Brain pericyte (primary cell): Measurements from ENCODE around the gene RNF130.

Source experiments
- DNase-seq: peaks from one replicate; pipeline ENCODE4 v3.0.0-alpha.2; 2012; ENCODE audit warnings: low read depth, low spot score

RNF130 gene

DNA sequence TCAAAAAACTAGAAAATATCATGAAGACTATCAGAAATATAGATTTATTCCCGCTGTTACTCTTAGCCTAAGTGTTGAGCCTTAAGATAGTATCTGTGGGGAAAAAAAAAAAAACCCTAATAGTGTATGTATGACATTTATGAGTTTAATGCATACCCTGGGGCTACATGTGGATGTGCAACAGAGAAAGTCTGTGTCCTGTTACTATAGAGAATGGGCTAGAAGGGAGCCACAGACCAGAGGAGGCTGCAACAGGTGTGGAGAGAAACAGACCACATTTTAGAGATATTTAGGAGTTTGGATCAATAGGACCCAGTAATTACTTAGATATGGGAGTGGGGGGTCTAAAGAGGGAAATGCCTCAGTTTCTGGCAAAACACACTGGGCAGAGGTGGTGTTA is 15.4 kb downstream of the RNF130 start:
- DNase-seq, result no peak

DNA sequence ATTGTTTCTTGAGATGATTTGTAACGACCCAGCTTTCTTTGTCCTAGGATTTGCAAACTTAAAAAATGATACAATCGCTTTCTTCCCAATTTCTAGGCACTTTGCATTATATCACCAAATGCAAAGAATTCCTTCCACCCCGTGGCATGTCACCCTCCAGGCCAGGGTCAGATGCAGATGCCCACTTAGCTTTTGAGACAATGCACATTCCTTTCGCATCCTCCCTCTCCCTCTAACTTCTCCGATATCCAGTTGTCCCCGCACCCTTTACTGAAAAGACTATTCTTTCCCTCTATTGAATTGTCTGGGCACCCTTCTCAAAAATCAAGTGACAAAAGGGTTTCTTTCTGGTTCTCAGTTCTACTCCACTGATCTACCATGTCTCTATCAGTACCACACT is 17.3 kb downstream of the RNF130 start:
- DNase-seq, result no peak

DNA sequence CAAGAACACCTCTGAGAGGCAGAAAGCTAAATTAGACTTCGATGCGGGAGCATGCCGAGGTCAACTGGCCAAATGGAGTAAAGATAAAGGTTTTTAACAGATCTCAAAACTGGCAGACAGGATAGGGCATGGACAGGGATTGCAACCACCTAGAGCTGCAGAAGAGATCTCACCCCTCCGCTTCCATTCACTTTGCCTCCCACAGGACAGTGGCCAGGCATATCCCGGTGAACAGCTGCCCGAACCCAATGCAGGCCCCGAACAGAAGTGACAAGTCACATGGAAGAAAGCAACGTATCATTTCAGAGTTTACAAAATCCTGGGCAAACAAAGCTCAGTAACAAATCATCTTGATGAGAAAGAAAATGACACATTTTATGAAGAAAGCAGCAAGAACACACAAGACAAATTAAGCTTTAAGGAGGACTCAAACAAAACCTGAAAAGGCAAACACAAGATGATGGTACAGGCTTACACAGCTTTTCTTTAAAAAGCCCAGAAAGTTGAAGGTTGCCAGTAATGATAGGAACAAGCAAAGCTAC is 18.4 kb downstream of the RNF130 start:
- no peak for DNase-seq

DNA sequence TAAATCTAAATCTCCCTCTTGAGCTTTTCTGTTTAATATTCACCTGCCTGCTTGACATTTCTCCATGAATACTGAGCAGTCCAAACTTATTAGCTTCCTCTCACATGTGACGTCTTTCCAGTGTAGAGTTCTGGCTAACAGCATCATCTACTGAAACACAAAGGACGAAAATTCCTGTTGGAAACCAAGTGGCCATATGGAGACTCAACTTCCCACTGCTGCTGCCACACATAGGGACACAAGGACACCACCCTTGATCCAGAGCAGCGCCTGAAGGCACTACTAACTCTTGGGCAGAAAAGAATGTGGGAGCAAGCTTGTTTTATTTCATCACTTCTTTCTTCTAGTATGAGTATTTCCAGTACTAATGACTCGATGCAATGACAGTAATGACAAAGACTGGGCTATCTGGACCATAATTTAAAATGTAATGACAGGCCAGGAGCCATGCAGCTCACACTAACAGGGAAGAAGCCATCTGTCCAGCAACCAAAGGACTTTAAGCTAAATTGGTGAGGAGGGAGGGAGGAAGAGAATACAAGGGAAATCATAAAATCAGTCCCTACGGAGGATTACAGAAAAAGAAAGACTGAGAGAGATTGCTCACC is 19.2 kb downstream of the RNF130 start:
- DNase-seq, result no peak

DNA sequence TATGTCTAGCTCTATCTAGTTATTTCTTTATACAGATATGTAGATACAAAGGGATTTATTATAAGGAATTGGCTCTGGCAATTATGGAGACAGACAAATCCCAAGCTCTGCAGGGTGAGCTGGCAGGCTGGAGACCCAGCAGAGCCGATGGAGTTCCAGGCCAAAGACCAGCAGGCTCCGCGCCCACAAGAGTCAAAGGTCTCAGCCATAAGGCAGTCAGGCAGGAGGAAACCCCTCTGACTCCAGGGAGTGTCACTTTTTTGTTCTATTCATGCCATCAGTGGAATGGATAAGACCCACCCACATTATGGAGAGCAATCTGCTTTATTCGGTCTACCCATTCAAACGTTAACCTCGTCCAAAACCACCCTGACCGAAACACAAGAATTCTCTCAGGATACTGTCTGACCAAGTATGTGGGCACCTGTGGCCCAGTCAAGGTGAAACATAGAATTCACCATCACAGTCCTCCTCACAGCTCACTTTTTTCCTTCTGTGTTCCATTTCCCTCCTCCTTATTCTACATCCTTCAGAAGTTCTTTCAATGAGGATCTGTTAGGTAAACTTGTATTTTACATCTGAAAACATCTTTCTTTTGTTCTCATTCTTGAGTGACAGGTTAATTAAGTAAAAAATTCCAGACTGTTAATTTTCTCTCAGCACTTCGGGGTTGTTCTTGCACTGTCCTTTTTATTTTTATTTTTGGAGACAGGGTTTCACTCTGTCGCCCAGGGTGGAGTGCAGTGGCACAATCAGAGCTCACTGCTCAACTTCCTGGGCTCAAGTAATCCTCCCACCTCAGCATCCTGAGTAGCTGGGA is 21.2 kb downstream of the RNF130 start:
- no peak for DNase-seq

DNA sequence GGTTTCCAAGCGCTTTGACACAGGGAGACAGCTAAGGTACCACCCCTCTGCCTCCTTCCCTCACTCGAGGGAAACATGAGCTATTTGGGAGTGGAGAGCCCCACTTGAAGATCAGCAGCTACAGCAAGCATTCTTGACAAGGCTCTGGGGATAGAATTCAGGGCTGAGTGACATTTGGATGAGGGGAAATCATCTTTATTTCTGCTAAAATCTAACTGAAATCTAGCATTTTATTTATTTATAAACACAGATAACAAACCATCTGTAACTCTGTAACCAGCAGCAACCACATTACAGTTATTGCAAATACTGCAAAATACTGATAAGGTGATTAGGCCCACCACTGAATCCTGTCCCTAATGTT is 22.4 kb downstream of the RNF130 start:
- no peak for DNase-seq

DNA sequence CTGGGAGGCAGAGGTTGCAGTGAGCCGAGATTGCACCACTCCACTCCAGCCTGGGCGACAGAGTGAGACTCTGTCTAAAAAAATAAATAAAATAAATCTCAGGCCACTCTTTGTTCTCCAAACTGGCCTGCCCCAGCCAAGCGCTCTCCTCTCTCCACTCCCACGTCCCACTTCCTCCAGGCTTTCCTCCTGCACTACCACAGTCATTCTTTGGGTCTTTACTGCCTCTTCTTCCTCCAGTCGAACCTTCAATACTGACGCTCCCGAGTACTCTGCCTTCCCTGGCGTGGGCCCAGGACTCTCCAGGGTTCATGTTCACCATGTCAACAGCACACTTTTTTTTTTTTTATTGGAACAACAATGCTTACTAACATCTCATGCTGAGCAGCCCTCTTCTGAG is 23.9 kb downstream of the RNF130 start:
- peak; percentile 51 for DNase-seq

DNA sequence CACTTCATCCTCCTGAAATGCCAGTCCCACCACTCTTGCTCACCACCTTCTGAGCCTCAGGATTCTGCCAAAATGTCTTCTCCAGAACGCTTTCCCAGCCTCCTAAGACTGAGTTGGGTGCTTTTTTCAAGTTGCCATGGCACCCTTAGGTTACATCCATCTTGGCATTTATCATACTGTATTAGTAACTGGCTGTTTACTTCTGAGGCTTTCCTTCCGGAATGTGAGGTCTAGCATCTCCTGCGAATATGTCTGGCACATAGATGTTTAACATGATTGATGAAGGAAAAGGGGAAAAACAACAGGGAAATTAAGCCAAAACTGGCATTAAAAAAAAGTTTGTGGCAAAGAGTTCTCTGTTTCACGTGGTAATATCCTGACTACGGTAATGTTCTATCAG is 24.9 kb downstream of the RNF130 start:
- no peak for DNase-seq

DNA sequence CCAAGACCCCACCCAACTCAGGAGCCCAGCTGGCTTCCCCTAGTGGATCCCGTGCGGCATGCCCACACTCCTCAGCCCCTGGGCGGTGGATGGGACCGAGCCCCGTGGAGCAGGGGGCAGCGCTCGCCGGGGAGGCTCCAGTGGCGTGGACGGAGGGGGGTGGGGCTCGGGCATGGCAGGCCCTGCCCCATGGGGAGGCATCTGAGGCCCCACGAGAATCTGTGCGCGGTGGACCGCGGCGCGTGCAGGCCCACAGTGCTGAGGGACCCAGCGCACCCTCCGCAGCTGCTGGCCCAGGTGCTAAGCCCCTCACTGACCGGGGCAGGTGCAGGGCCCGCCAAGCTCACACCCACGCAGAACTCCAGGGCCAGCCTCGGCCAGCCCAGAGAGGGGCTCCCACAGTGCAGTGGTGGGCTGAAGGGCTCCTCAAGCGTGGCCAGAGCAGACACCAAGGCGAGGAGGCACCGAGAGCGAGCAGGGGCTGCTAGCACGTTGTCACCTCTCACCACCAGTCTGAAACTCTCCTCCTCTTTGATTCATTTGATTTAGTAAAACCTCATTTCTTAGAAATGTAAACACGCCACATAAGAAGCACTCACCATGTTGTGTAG is 25.6 kb downstream of the RNF130 start:
- DNase-seq, result no peak

DNA sequence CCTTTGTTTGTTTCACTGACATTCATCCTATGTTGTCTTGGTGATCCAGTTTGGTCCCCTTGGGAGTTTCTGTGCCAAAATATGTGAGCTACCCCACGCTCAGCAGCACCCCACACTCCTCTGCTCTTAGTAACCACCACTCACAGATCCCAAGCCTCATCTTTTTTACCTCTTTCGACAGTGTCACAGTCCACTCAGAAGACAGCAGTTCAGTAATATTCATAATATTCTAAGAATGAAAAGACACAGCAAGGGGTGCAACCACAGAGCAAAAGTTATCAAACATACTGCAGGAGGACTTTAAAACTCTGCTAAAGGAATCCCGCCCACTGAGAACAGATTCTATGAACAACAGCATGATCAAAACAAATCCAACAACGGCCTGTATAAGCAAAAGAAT is 28.2 kb downstream of the RNF130 start:
- no peak for DNase-seq

DNA sequence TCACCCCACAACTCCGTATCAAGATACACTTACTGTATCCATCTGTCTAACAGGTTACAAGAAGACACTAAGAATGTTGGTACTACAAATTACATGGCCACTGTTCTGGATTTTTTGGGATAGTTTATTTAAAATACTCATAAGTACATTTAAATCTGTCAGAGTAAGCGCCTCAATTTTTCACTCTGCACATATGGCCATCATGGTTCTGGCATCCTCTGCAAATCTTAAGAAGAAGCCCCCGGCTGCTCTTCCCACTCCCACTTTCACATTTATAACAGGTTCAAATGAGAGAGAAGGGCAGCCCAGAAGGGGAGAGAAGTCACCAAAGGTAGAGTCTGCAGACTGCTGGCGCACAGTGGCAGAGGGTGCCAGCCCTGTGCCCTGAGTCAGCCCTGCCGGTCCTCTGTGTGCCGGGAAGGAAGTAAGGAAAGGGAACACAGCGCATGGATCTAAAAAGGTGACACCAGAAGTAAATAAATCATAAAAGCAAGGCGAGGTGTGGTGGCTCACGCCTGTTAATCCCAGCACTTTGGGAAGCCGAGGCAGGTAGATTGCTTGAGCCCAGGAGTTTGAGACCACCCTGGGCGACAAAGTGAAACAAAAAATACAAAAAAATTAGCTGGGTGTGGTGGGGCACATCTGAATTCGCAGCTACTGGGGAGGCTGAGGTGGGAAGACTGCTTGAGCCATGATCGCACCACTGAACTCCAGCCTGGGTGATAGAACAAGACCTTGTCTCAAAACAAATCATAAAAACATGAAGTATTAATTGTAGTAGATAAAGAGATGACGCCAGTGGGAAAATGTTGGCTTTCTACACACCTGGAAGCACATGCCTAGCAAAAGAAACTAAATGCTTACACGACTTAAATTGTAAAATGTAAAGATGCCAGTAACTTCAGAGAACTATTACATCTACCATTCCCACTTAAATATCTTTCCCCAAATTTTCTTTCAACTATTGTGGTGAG is 30.0 kb downstream of the RNF130 start:
- DNase-seq, result no peak

DNA sequence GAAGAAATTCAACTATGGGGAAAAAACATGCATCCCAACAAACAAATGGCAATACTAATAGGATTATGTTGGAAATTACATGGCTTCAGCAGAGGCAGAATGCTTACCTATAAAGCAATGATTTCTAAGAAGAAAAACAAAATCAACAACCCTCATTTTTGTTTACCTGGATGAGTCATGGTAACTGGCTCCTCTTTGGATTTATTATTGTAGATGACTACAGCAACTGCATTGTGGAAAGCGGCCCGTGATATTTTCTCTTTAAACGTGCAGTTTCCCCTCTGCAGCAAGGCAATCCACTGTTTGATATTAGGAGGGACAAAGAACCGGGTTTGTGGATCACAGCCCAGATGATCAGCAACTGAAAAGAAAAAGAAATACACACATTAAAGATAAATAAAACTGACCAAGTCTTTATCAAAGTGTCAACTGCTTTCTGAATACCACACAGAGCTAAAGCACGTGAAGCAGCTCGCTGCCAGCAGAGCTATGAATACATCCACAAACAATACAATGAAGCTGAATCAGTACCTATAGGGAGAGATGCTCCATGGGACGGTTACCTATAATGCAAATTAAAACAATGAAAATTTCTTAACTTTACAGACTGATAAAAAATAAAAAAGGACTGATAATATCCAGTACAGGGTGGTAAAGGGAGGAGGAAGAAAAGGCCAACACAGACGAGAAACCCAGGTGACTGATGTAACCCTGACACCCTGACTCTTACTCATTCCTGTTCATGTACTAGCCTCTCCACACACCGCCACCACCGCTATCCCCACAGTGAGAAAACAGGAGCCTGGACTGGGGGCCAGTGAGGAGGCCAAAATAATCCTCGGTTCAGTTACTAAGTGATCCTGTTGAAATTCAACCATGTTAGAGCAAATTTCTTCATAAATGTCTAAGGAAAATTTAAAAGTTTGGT is 31.0 kb downstream of the RNF130 start:
- DNase-seq, result no peak

DNA sequence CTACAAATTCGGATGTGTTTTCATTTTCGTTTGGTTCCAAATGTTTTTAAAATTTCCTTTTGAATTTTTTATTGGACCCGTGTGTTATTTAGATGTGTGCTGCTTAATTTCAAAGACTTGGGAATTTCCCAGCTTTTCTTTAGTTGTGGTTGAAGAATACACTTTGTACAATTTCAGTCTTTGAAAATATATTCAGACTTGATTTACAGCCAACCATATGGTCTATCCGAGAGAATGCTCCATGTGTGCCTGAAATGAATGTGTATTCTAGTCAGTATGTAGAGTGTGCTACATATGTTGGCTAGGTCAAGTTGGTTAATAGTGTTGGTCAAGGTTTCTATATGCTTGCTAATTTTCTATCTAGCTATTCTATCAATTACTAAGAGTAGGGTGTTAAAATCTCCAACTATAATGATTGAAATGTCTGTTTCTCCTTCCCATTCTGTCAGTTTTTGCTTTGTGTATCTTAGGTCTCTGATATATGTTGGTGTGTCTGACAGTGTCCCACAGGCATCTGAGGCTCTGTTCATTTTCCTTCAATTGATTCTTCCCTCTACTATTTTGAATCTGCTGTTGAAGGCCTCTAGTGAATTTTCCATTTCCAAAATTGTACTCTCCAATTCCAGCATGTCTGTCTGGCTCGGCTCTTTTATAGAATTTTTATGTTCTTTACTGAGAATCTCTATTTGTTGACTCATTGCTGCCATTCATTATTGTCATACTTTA is 36.2 kb downstream of the RNF130 start:
- no peak for DNase-seq

DNA sequence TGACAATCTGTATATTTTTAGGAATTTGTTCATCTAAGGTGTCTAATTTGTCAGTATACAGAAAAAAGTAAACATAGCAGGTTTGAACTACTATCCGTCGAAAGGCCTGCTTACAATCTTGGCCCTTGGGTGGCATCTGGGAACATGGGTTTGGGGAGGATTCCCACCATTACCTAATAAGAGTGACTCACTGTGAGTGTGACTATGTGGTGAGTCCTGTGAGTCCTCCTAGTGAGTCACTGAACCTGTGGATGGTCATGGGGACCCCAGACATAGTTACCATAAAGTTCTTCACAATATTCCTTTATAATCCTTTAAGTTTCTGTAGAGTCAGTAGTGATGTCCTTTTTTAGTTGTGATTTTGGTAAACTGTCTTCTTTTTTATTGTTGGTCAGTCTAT is 37.0 kb downstream of the RNF130 start:
- no peak for DNase-seq

DNA sequence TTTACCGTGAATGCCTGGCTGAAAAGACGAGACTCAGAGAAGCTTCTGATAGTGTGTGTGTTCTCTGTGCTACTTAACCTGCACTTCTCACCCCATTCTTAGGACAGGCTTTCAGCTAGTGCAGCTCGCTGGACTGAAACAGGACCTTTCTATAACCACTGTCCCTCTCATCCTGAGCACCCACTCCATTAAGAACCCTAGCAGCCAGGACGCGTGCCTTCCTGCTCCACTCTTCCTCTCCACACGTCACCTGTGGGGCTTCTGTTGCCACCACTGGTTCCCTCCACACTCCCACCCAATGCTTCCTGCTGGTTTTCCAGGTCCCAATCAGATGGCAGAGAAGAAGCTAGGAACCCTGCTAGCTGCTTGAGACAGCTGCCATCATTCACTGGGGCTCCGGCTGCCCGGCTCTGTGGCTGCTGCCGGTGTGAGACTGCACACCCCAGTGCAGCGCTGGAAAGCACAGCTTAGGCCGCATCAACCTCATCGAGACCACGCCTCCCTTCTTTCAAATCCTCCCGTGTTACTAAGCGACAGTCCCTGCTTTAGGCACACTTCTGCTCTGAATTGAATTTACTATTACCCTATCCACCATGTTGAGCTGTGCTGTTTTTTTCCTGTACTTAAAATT is 44.0 kb downstream of the RNF130 start:
- DNase-seq, result no peak

DNA sequence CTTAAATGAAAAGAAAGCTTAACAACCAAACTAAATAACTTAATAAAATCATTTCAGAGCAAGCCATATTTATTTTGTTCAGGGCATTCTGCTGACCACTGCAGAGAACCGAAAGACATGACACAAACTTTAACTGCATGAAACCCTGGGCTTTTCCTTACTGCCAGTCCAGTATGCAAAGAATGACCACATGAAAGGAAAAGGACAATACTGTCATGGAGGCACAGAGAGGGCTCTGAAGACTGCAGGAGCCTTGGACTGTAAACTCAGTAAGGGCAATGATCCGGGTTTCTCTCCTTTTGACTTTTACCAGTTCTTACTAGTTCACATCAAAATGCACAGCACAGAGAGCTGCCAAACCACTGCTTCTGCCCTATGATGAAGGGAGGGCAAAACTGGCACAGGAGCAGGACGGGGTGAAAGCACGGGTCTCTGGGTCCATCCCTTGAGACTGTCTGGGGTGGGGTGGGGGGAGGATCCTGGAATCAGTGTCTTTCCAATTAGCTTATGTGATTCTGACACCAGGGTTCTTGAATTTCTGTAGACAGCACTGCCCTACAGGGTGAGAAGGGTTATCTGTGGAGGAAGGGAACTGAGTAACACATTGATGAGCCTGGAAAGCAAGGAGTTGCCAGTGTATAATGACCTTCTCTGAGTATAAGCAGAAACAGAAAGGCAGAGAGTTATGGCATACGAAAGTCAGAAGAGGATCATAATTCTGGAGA is 44.7 kb downstream of the RNF130 start:
- DNase-seq, result no peak

DNA sequence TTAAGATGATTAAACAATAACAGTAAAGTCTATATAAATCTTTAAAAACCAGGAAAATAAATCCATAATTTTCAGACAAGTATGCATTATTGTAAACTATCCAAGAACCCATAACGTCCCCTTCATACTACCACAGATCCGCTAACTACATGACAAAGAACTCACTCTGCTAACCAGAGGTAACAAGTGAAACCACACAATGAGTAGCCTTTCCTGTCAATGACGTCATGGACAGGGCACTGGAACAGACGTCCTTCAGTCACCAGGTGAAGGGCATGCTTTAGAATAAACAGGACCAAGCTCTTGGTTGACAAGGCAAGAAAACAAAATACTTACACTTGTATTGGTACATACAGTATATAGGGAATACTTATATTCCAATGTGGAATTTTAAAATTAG is 45.2 kb downstream of the RNF130 start:
- no peak for DNase-seq

DNA sequence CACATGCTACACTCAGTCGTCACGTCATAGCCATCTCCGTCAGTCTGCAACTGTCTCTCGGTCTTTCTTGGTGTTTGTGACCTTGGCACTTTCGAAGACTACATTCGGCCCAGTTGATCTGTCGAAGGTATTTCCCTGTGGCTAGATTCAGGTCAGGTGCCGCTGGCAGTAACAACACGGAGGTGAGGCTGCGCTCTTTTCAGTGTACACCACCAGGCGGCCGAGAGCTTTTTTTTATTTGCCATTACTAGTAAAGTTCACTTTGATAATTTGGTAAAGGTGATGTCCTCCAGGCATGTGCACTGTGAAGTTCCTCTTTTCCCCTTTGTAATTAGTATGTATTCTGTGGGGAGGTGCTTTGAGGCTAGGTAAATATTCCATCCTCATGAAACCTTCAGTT is 49.7 kb downstream of the RNF130 start:
- DNase-seq, result no peak

DNA sequence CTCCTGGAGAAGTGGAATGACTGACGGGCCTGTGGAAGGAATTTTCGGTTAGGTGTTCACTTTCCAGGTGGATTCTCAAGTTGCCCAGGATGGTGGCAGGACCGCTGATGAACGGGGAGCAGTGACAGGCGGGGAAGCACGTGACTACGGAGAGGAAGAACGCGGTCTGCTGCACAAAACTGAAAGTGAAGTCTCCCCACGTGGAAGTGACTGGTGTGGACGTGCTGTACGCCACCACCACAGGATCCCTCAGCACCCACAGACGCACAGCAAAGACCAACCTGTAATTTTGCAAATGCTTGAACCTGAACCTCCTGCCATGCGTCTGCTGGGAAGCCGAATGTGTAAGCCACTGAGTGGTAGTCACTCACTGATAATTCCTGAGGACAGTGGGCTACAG is 51.4 kb downstream of the RNF130 start:
- DNase-seq, result no peak
